Smooth muscle cell (in vitro differentiated cells): Measurements from ENCODE around the gene GPBP1. TPM values are rescaled to one million over a fixed set of nuclear protein-coding genes. Genes with fewer than 3 reads are reported as not detected.
"Not testable (repeated sequence)": the region's sequence is repeated elsewhere in the genome, so short reads cannot be mapped to it uniquely, and the experiment has no call there.

Experiments
- DNase-seq: peaks from one replicate; lab custom pipeline; 2025; ENCODE audit not compliant: unreplicated experiment; lab: John Stamatoyannopoulos, UW
- H2AFZ ChIP-seq: fragments of 200-600 bp; sonication (generic); 2 replicates; pipeline ENCODE4 v1.6.0; 2016; ENCODE audit warnings: antibody characterized with exemption, low read depth, mild to moderate bottlenecking
- H3F3A ChIP-seq: fragments of 200-600 bp; sonication (generic); 2 replicates; pipeline ENCODE4 v1.6.0; 2017; ENCODE audit warnings: antibody characterized with exemption, low read depth
- H3K27ac ChIP-seq: fragments of 200-600 bp; sonication (generic); 2 replicates; pipeline ENCODE4 v1.5.1; 2016; ENCODE audit warnings: low read depth, mild to moderate bottlenecking
- H3K27me3 ChIP-seq: fragments of 200-600 bp; sonication (generic); 2 replicates; pipeline ENCODE4 v1.6.1; 2016; ENCODE audit warnings: low read depth, mild to moderate bottlenecking
- H3K36me3 ChIP-seq: fragments of 200-600 bp; sonication (generic); 2 replicates; pipeline ENCODE4 v1.5.1; 2016; ENCODE audit warnings: low read depth
- H3K4me1 ChIP-seq: fragments of 200-600 bp; sonication (generic); 2 replicates; pipeline ENCODE4 v1.5.1; 2016; ENCODE audit warnings: low read depth
- H3K4me2 ChIP-seq: fragments of 200-600 bp; sonication (generic); 2 replicates; pipeline ENCODE4 v1.6.0; 2016; ENCODE audit warnings: mild to moderate bottlenecking
- H3K4me3 ChIP-seq: fragments of 200-600 bp; sonication (generic); 2 replicates; pipeline ENCODE4 v1.5.1; 2016; ENCODE audit warnings: mild to moderate bottlenecking
- H3K79me2 ChIP-seq: fragments of 200-600 bp; sonication (generic); 2 replicates; pipeline ENCODE4 v1.6.0; 2016; ENCODE audit warnings: low read depth, mild to moderate bottlenecking
- H3K9ac ChIP-seq: fragments of 200-600 bp; sonication (generic); 2 replicates; pipeline ENCODE4 v1.6.0; 2016; ENCODE audit warnings: low read depth
- H3K9me3 ChIP-seq: fragments of 200-600 bp; sonication (generic); replicated peaks from 2 replicates; pipeline ENCODE4 v1.5.1; 2016; ENCODE audit warnings: low read depth
- H4K20me1 ChIP-seq: fragments of 200-600 bp; sonication (generic); 2 replicates; pipeline ENCODE4 v1.6.0; 2016; ENCODE audit warnings: low read depth
- CTCF ChIP-seq: fragments of 200-600 bp; sonication (generic); IDR thresholded peaks from 2 replicates; pipeline ENCODE4 v1.5.1; 2017; ENCODE audit warnings: borderline replicate concordance, mild to moderate bottlenecking, antibody characterized with exemption; ENCODE audit not compliant: insufficient read depth, poor library complexity, severe bottlenecking
- whole genome bisulfite sequencing: methylation state at CpG from one replicate; pipeline ENCODE4 v1.1.7; 2016; ENCODE audit warnings: low lambda C conversion rate; 5-methylcytosine and 5-hydroxymethylcytosine counted together
- polyA plus RNA-seq: library from polyadenylated mRNA; unstranded; fragments of >200 nt; fragmentation: Nextera tagmentation; extraction: Ambion mirVana; gene quantifications from 2 replicates; pipeline ENCODE4 v1.2.1, GENCODE V29; 2016
- total RNA-seq: library from RNA; depleted of rRNA; stranded (reverse); fragments of >200 nt; gene quantifications from 2 replicates; pipeline ENCODE4 v1.2.3, GENCODE V29; 2014

The GPBP1 gene
- total and polyA plus RNA-seq, 2 experiments from 2014 or later = 45.4 to 78.8 TPM

- H3K4me2 ChIP-seq = no peak overlapping the region
- H3K27ac ChIP-seq = no peak overlapping the region
- H4K20me1 ChIP-seq = no peaks in the 10 kb centered on the region
- H3K9ac ChIP-seq = no peak overlapping the region
- no peaks in the 10 kb centered on the region for H3K36me3 ChIP-seq
- H2AFZ ChIP-seq = no peak overlapping the region
- WGBS = 73% methylated on average over 2 of the region's 2 CpGs
- no peak for TF ChIP-seq CTCF
- no peaks in the 10 kb centered on the region for H3K27me3 ChIP-seq
- no peaks in the 10 kb centered on the region for H3K9me3 ChIP-seq
- peaks cover 1% of the 10 kb centered on the region for H3K79me2 ChIP-seq
- no peak for DNase-seq
- H3F3A ChIP-seq = no peaks in the 10 kb centered on the region
- no peaks in the 10 kb centered on the region for H3K4me1 ChIP-seq
- no peak overlapping the region for H3K4me3 ChIP-seq
Observed at GRCh38 chr5:57166276-57166675, 7.6 kb upstream of the GPBP1 start.

GRCh38 chr5:57167201-57167600 lies 6.7 kb upstream of the GPBP1 start:
- peaks cover 4% of the 10 kb centered on the region for H3K4me1 ChIP-seq
- WGBS = 97% methylated on average over 5 of the region's 5 CpGs
- H3K79me2 ChIP-seq = peaks cover 4% of the 10 kb centered on the region
- TF ChIP-seq CTCF = no peak
- no peak for DNase-seq
- no peak overlapping the region for H3K27ac ChIP-seq
- H3K27me3 ChIP-seq = no peaks in the 10 kb centered on the region
- H2AFZ ChIP-seq = no peak overlapping the region
- H3K4me3 ChIP-seq = no peak overlapping the region
- H3K4me2 ChIP-seq = no peak overlapping the region
- H3F3A ChIP-seq = peaks cover 2% of the 10 kb centered on the region
- no peaks in the 10 kb centered on the region for H4K20me1 ChIP-seq
- H3K9ac ChIP-seq = no peak overlapping the region
- H3K36me3 ChIP-seq = no peaks in the 10 kb centered on the region
- H3K9me3 ChIP-seq = no peaks in the 10 kb centered on the region

GRCh38 chr5:57170116-57170515 lies 3.7 kb upstream of the GPBP1 start:
- Histone ChIP-seq H3K79me2 (peaks cover 14% of the 10 kb centered on the region), H3F3A (peaks cover 10% of the 10 kb centered on the region)
- DNase-seq, H3K9ac ChIP-seq, H3K9me3 ChIP-seq, H3K27me3 ChIP-seq, H3K4me1 ChIP-seq, H3K27ac ChIP-seq, H3K4me2 ChIP-seq, H4K20me1 ChIP-seq, H2AFZ ChIP-seq, H3K4me3 ChIP-seq, H3K36me3 ChIP-seq: not testable (repeated sequence)
- WGBS = 97% methylated on average over 13 of the region's 13 CpGs

GRCh38 chr5:57171816-57172465 lies 1.9 kb upstream of the GPBP1 start:
- H3K4me2 ChIP-seq = peak overlapping the region; percentile 96
- H3F3A ChIP-seq = peaks cover 10% of the 10 kb centered on the region
- WGBS = 69% methylated on average over 16 of the region's 16 CpGs
- H3K9me3 ChIP-seq = no peaks in the 10 kb centered on the region
- H3K79me2 ChIP-seq = peaks cover 33% of the 10 kb centered on the region
- peak overlapping the region; percentile 77 for H2AFZ ChIP-seq
- no peak for DNase-seq
- H3K4me1 ChIP-seq = peaks cover 19% of the 10 kb centered on the region
- peak overlapping the region; percentile 99 for H3K27ac ChIP-seq
- no peaks in the 10 kb centered on the region for H3K27me3 ChIP-seq
- no peaks in the 10 kb centered on the region for H3K36me3 ChIP-seq
- peak overlapping the region; percentile 99 for H3K9ac ChIP-seq
- H3K4me3 ChIP-seq = peak overlapping the region; percentile 87
- no peak for TF ChIP-seq CTCF
- peaks cover 25% of the 10 kb centered on the region for H4K20me1 ChIP-seq
